ENCODE measurements around the gene EIF1B.

EIF1B gene

DNA sequence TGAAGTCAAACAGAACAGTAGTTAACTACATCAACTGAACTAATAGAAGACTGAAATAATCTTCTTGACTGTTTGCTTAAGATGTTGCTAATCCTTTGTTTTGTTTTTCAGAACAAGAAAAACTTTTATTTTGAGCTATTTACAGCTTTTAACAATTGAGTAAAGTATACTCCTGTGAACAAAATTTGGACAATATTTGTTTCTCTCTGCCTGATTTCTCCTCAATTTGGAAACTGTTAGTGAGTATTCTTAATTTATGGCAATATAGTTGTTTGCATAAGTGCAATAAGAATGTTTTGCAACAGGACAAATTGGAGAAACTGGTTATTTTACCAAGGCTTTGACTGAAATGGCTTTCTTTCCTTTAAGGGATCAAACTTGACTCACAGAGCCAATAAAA, 41.0 kb downstream of the EIF1B start:
- no peak for DNase-seq

DNA sequence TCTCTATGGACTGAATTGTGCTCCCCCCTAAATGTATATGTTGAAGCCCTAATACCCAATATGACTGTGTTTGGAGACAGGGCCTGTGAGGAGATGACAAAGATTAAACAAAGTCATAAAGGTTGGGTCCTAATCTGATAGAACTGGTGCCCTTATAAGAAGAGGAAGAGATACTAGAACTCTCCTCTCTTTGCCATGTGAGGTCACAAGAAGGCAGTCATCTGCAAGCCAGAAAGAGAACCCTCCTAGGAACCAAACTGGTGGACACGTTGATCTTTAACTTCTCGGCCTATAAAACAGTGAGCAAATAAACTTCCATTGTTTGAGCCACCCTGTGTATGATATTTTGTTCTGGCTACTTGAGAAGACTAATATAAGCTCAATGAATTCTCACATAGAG, 45.9 kb downstream of the EIF1B start:
- no peak for DNase-seq

DNA sequence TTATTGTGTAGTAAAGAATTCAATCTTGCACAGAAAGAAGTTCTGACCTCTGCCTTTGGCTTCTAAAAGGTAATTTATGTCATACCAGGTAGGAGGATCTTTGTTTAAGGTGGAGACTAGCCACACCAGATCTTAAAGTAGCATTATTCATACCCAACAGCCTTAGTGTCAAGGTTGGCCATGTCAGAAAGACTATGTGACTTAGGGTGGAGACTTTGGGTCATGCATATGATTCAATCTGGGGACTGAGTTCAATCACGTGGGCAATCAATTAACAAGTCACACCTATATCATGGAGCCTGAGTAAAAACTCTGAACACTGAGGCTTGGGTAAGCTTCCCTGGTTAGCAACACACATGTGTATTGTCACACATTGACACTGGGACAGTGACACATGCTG, 48.9 kb downstream of the EIF1B start:
- DNase-seq = no peak
